ENCODE measurements around the gene MSX2. TPM values are rescaled to one million over a fixed set of nuclear protein-coding genes. Genes with fewer than 3 reads are reported as not detected.

MSX2 gene
- total and polyA plus RNA-seq, 2 of the 8 experiments (the other 6 are each of a cell fraction or from before 2014, with no cell fraction given), result 0.24 to 0.47 TPM

DNA sequence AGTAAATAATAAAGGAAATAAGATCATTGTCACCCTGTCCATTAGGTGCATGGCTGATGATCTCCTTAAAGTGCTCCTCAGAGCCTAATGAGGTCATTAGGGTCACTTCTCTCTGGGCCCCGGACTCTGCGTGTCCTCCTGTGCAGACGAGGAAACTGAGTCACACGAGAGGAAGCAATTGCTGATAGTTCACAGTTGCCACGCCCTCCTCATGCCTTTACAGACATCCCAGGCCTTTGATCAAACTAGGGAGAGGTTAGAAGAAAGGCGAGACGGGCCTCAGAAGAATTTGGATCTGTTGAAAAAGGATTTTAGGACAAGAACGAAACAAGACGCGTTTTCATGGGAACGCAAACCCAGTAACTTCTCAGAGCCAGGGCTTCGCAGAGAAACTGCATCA is 32.0 kb upstream of the MSX2 start:
- no peak overlapping the region for H4K91ac ChIP-seq (replicated peaks; ENCODE audit: insufficient read length, low read length)
- H4K8ac ChIP-seq (ENCODE audit: extremely low read depth, insufficient read depth, low read length), result no peak overlapping the region
- H3K9ac ChIP-seq (replicated peaks in 1 of 4; ENCODE audit: extremely low read depth in 1 of 4, low read depth in 3 of 4, low read length in 3 of 4), result no peak overlapping the region
- peaks cover 9 to 20% (median 16%) of the 10 kb centered on the region in 4 experiments for H3K4me1 ChIP-seq (replicated peaks in 1 of 4; ENCODE audit: control insufficient read depth in 3 of 4, insufficient read depth in 4 of 4, low read length in 3 of 4)
- no peak overlapping the region for H4K5ac ChIP-seq (ENCODE audit: insufficient read length, low read depth, low read length)
- WGBS, 2 experiments (ENCODE audit: extremely low coverage in 1 of 2, insufficient coverage in 1 of 2, insufficient read length in 1 of 2, insufficient replicate concordance in 2 of 2, low coverage in 1 of 2, low lambda C conversion rate in 2 of 2, missing lambda C conversion rate in 1 of 2), result 33% methylated on average over 12 of the region's 12 CpGs; no CpG with 5 or more reads in 1 of the 2 experiments
- no peak overlapping the region for H3K27ac ChIP-seq (ENCODE audit: low read depth, low read length)
- CTCF ChIA-PET (ENCODE audit: partially characterized antibody), result no interaction called here
- H2BK15ac ChIP-seq (ENCODE audit: low read length), result peak overlapping the region; percentile 3; the same call in 1 of the 2 replicates
- peaks cover 6 to 48% (median 39%) of the 10 kb centered on the region in 4 experiments for H3K27me3 ChIP-seq (replicated peaks in 1 of 4; ENCODE audit: control insufficient read depth in 3 of 4, extremely low read depth in 1 of 4, insufficient read depth in 3 of 4, low read length in 3 of 4)
- H2BK20ac ChIP-seq (ENCODE audit: low read length), result peak overlapping the region; percentile 43
- no peak overlapping the region for H3K23ac ChIP-seq (ENCODE audit: insufficient read length)
- POLR2A ChIA-PET (ENCODE audit: partially characterized antibody), result no interaction called here
- H3K79me1 ChIP-seq (ENCODE audit: low read depth, low read length), result no peaks in the 10 kb centered on the region
- H4K20me1 ChIP-seq (replicated peaks in 1 of 2; ENCODE audit: control insufficient read depth in 1 of 2, insufficient read depth in 2 of 2, low read length in 2 of 2), result no peaks in the 10 kb centered on the region
- H2BK5ac ChIP-seq (ENCODE audit: low read depth, low read length), result peak overlapping the region; percentile 6; the same call in 1 of the 2 replicates
- H2BK120ac ChIP-seq (replicated peaks; ENCODE audit: low read depth, low read length), result no peak overlapping the region
- no peak overlapping the region for H3K14ac ChIP-seq (ENCODE audit: insufficient read length)
- DNase-seq (ENCODE audit: low read depth in 1 of 2, low spot score in 2 of 2) (no peak), FAIRE-seq (no peak)
- no peaks in the 10 kb centered on the region for H3K36me3 ChIP-seq (ENCODE audit: control insufficient read depth in 2 of 4, insufficient read depth in 4 of 4, low read length in 3 of 4)
- peak overlapping the region; percentile 68 to 73 for H3K4me2 ChIP-seq (ENCODE audit: insufficient read depth in 1 of 2, low read depth in 2 of 2, low read length in 2 of 2)
- H3K56ac ChIP-seq (replicated peaks; ENCODE audit: insufficient read length, low read depth, low read length), result no peak overlapping the region
- H3K23me2 ChIP-seq (ENCODE audit: low read depth, low read length), result peaks cover 5% of the 10 kb centered on the region; the same call in 1 of the 2 replicates
- no peaks in the 10 kb centered on the region for H3K79me2 ChIP-seq (ENCODE audit: control insufficient read depth in 1 of 2, insufficient read depth in 2 of 2, low read length in 2 of 2)
- H3K9me3 ChIP-seq (ENCODE audit: insufficient read depth in 2 of 2, low read depth in 1 of 2, low read length in 1 of 2), result no peaks in the 10 kb centered on the region
- peak overlapping the region; percentile 30; the same call in 1 of the 2 replicates for H2AK5ac ChIP-seq (ENCODE audit: low read depth, low read length)
- peak overlapping the region; percentile 1; the same call in 1 of the 2 replicates for H3K18ac ChIP-seq (ENCODE audit: extremely low read depth, low read length)
- H3K4me3 ChIP-seq (ENCODE audit: extremely low read depth in 1 of 4, insufficient read depth in 2 of 4, low read depth in 3 of 4, low read length in 4 of 4), result peak overlapping the region in 2 of 4 experiments; percentile 11 to 53; a peak in 4 of 8 replicates
- TF ChIP-seq KDM4A (IDR thresholded peaks at IDR 0.05; ENCODE audit: low read depth, low read length, severe bottlenecking) (no peak), SUZ12 (IDR thresholded peaks at IDR 0.05; ENCODE audit: low read length) (0 out of 2 replicates have a peak, but pooled peaks have one; percentile 21)
- no peak overlapping the region for H3K4ac ChIP-seq (replicated peaks; ENCODE audit: insufficient read length, low read depth, low read length)
- H2AFZ ChIP-seq (ENCODE audit: low read length), result peak overlapping the region; percentile 4; the same call in 1 of the 2 replicates
- peak overlapping the region; percentile 97 for H2BK12ac ChIP-seq (ENCODE audit: low read depth, low read length)
